Activated CD4-positive, alpha-beta memory T cell treated with anti-CD3 and anti-CD28 coated beads for 36 hours (primary cell): Measurements from ENCODE around the gene PSMA6. TPM values are rescaled to one million over a fixed set of nuclear protein-coding genes. Genes with fewer than 3 reads are reported as not detected.
A peak's percentile ranks its signal among the peaks of the same experiment; 100 is the strongest.
"Not testable (repeated sequence)": the region's sequence is repeated elsewhere in the genome, so short reads cannot be mapped to it uniquely, and the experiment has no call there.

ENCODE experiments used
- CTCF ChIA-PET: fragments of 350-600 bp; sonication (Branson Sonifier 250); formaldehyde crosslinking; loops from one replicate; lab custom pipeline; 2021; ENCODE audit warnings: antibody characterized with exemption, inconsistent platforms; lab: Charles Lee
- POLR2A ChIA-PET: fragments of 350-600 bp; sonication (Branson Sonifier 250); formaldehyde crosslinking; loops from one replicate; lab custom pipeline; 2021; ENCODE audit warnings: antibody characterized with exemption; lab: Charles Lee
- DNase-seq: peaks from one replicate; pipeline ENCODE4 v3.0.0-alpha.2; 2020
- H3K27ac Mint-ChIP-seq: one replicate; pipeline ENCODE4 v1.8.0; 2021; ENCODE audit warnings: mixed read lengths
- H3K27me3 Mint-ChIP-seq: one replicate; pipeline ENCODE4 v1.8.0; 2021; ENCODE audit warnings: mixed read lengths
- H3K36me3 Mint-ChIP-seq: one replicate; pipeline ENCODE4 v1.8.0; 2021; ENCODE audit warnings: mixed read lengths
- H3K4me1 Mint-ChIP-seq: one replicate; pipeline ENCODE4 v1.8.0; 2021; ENCODE audit warnings: low read depth, mixed read lengths
- H3K4me3 Mint-ChIP-seq: one replicate; pipeline ENCODE4 v1.8.0; 2021; ENCODE audit warnings: mild to moderate bottlenecking, mixed read lengths
- H3K9me3 Mint-ChIP-seq: one replicate; pipeline ENCODE4 v1.8.0; 2021; ENCODE audit warnings: mixed read lengths
- intact Hi-C: fragments of 100-400 bp; cut with micrococcal nuclease; formaldehyde crosslinking; loops from one replicate; pipeline ENCODE4 v1.15.1; 2023
- total RNA-seq, 2 experiments: library from RNA; stranded (reverse); gene quantifications; one replicate each; pipeline ENCODE4 v1.2.3, GENCODE V29; 2021

Gene PSMA6
- total RNA-seq, 2 experiments from 2014 or later, result 407 to 425 TPM

- peak overlapping the region; percentile 95 for H3K27ac Mint-ChIP-seq
- no peaks in the 10 kb centered on the region for H3K27me3 Mint-ChIP-seq
- H3K9me3 Mint-ChIP-seq, result no peaks in the 10 kb centered on the region
- POLR2A ChIA-PET, result interaction anchor here (0.8 to 2.7 kb wide), 4 partner anchors 15 to 104 kb away, joined by 4 to 28 read pairs (median 6); partner anchors contain the start of gene NFKBIA
- H3K4me3 Mint-ChIP-seq, result no peak overlapping the region
- CTCF ChIA-PET, result interaction anchor here (1.4 kb wide), 2 partner anchors 8 to 105 kb away, joined by 3 to 12 read pairs; partner anchors contain the start of genes NFKBIA and PSMA6
- DNase-seq, result no peak
- peaks cover 80% of the 10 kb centered on the region for H3K4me1 Mint-ChIP-seq
- H3K36me3 Mint-ChIP-seq, result peaks cover 25% of the 10 kb centered on the region
- intact Hi-C loops, result loop anchor here (10.0 kb wide), 1 partner anchor 455 kb away; no protein-coding TSS in a partner anchor
These were observed 7.5 kb downstream of the PSMA6 start for GRCh38 chr14:35299708-35300107.

GRCh38 chr14:35300228-35300627 is 8.0 kb downstream of the PSMA6 start:
- POLR2A ChIA-PET, result interaction anchor here (0.5 to 2.7 kb wide), 6 partner anchors 8 to 103 kb away, joined by 3 to 28 read pairs (median 6); partner anchors contain the start of genes NFKBIA and PSMA6
- no peaks in the 10 kb centered on the region for H3K9me3 Mint-ChIP-seq
- H3K4me1 Mint-ChIP-seq, result peaks cover 81% of the 10 kb centered on the region
- CTCF ChIA-PET, result interaction anchor here (0.9 to 1.4 kb wide), 4 partner anchors 8 to 122 kb away, joined by 3 to 12 read pairs (median 3); partner anchors contain the start of genes NFKBIA and PSMA6
- peaks cover 21% of the 10 kb centered on the region for H3K36me3 Mint-ChIP-seq
- peak overlapping the region; percentile 13 for H3K4me3 Mint-ChIP-seq
- no peaks in the 10 kb centered on the region for H3K27me3 Mint-ChIP-seq
- intact Hi-C loops, result loop anchor here (10.0 kb wide), 1 partner anchor 455 kb away; no protein-coding TSS in a partner anchor
- no peak for DNase-seq
- H3K27ac Mint-ChIP-seq, result peak overlapping the region; percentile 95

- ChIA-PET CTCF (interaction anchor here (0.6 to 1.4 kb wide), 7 partner anchors 9 to 231 kb away, joined by 3 to 12 read pairs (median 3); partner anchors contain the start of genes NFKBIA and PSMA6), POLR2A (interaction anchor here (0.8 to 2.7 kb wide), 8 partner anchors 8 to 103 kb away, joined by 3 to 28 read pairs (median 6); partner anchors contain the start of genes NFKBIA and PSMA6)
- Mint-ChIP-seq H3K36me3 (peaks cover 20% of the 10 kb centered on the region), H3K4me1 (peaks cover 79% of the 10 kb centered on the region), H3K27ac (peak overlapping the region; percentile 95)
- intact Hi-C loops, result loop anchor here (1.0 to 10.0 kb wide), 3 partner anchors 9 to 457 kb away; partner anchors contain the start of gene PSMA6
- not testable (repeated sequence) for H3K27me3 Mint-ChIP-seq, H3K9me3 Mint-ChIP-seq, DNase-seq, H3K4me3 Mint-ChIP-seq
These were observed 9.2 kb downstream of the PSMA6 start for GRCh38 chr14:35301334-35301733.

GRCh38 chr14:35301735-35302528 is 9.8 kb downstream of the PSMA6 start:
- Mint-ChIP-seq H3K36me3 (peaks cover 17% of the 10 kb centered on the region), H3K9me3 (no peaks in the 10 kb centered on the region), H3K4me3 (peak overlapping the region; percentile 49), H3K4me1 (peaks cover 73% of the 10 kb centered on the region), H3K27me3 (no peaks in the 10 kb centered on the region), H3K27ac (peak overlapping the region; percentile 95)
- intact Hi-C loops, result loop anchor here (1.0 to 10.0 kb wide), 4 partner anchors 10 to 457 kb away; partner anchors contain the start of gene PSMA6
- CTCF ChIA-PET, result interaction anchor here (0.8 kb wide), 1 partner anchor 72 kb away, joined by 5 read pairs; no protein-coding TSS in a partner anchor
- DNase-seq, result no peak
- POLR2A ChIA-PET, result interaction anchor here (0.8 to 2.2 kb wide), 5 partner anchors 9 to 102 kb away, joined by 3 to 15 read pairs (median 3); partner anchors contain the start of genes NFKBIA and PSMA6

- H3K4me1 Mint-ChIP-seq, result peaks cover 65% of the 10 kb centered on the region
- H3K4me3 Mint-ChIP-seq, result peak overlapping the region; percentile 49
These were observed 11.2 kb downstream of the PSMA6 start for GRCh38 chr14:35303149-35303935.

GRCh38 chr14:35304812-35305462 is 12.8 kb downstream of the PSMA6 start:
- H3K27ac Mint-ChIP-seq, result no peak overlapping the region
- peaks cover 21% of the 10 kb centered on the region for H3K36me3 Mint-ChIP-seq
- H3K4me1 Mint-ChIP-seq, result peaks cover 54% of the 10 kb centered on the region
- ChIA-PET POLR2A (interaction anchor here (2.0 to 2.3 kb wide), 2 partner anchors 13 to 100 kb away, joined by 7 to 9 read pairs; partner anchors contain the start of genes NFKBIA and PSMA6), CTCF (interaction anchor here (1.1 to 2.4 kb wide), 2 partner anchors 10 to 111 kb away, joined by 5 to 9 read pairs; no protein-coding TSS in a partner anchor)
- H3K4me3 Mint-ChIP-seq, result no peak overlapping the region
- no peaks in the 10 kb centered on the region for H3K9me3 Mint-ChIP-seq
- H3K27me3 Mint-ChIP-seq, result no peaks in the 10 kb centered on the region
- intact Hi-C loops, result loop anchor here (10.0 kb wide), 1 partner anchor 460 kb away; no protein-coding TSS in a partner anchor
- peak; percentile 31 for DNase-seq

More at GRCh38 chr14:35303149-35303935, 11.2 kb downstream of the PSMA6 start:
- CTCF ChIA-PET, result interaction anchor here (0.6 to 2.4 kb wide), 7 partner anchors 10 to 146 kb away, joined by 3 to 9 read pairs (median 3); no protein-coding TSS in a partner anchor
- no peaks in the 10 kb centered on the region for H3K9me3 Mint-ChIP-seq
- peaks cover 14% of the 10 kb centered on the region for H3K36me3 Mint-ChIP-seq
- peak overlapping the region; percentile 95 for H3K27ac Mint-ChIP-seq
- H3K27me3 Mint-ChIP-seq, result no peaks in the 10 kb centered on the region
- DNase-seq, result no peak
- intact Hi-C loops, result loop anchor here (10.0 kb wide), 1 partner anchor 459 kb away; no protein-coding TSS in a partner anchor
- POLR2A ChIA-PET, result interaction anchor here (0.7 to 2.3 kb wide), 6 partner anchors 11 to 101 kb away, joined by 3 to 9 read pairs (median 4); partner anchors contain the start of genes NFKBIA and PSMA6

- no peak overlapping the region for H3K4me3 Mint-ChIP-seq
- H3K36me3 Mint-ChIP-seq, result peaks cover 26% of the 10 kb centered on the region
- CTCF ChIA-PET, result no interaction called here
- no peak overlapping the region for H3K27ac Mint-ChIP-seq
- peaks cover 47% of the 10 kb centered on the region for H3K4me1 Mint-ChIP-seq
- no peaks in the 10 kb centered on the region for H3K27me3 Mint-ChIP-seq
- POLR2A ChIA-PET, result interaction anchor here (2.3 kb wide), 1 partner anchor 99 kb away, joined by 9 read pairs; the partner anchor contains the start of gene NFKBIA
- intact Hi-C loops, result loop anchor here (10.0 kb wide), 1 partner anchor 461 kb away; no protein-coding TSS in a partner anchor
- no peak for DNase-seq
- no peaks in the 10 kb centered on the region for H3K9me3 Mint-ChIP-seq
These were observed 13.5 kb downstream of the PSMA6 start for GRCh38 chr14:35305633-35306032.

- no peak overlapping the region for H3K27ac Mint-ChIP-seq
These were observed 13.9 kb downstream of the PSMA6 start for GRCh38 chr14:35306114-35306513.

GRCh38 chr14:35317820-35318219 is 25.6 kb downstream of the PSMA6 start:
- Mint-ChIP-seq H3K27me3 (no peaks in the 10 kb centered on the region), H3K36me3 (peaks cover 42% of the 10 kb centered on the region), H3K4me1 (peaks cover 12% of the 10 kb centered on the region), H3K4me3 (no peak overlapping the region), H3K9me3 (no peaks in the 10 kb centered on the region), H3K27ac (no peak overlapping the region)
- DNase-seq, result no peak
- ChIA-PET CTCF (no interaction called here), POLR2A (no interaction called here)
- intact Hi-C loops, result no loop called here

More at GRCh38 chr14:35306114-35306513, 13.9 kb downstream of the PSMA6 start:
- Mint-ChIP-seq H3K4me3 (no peak overlapping the region), H3K36me3 (peaks cover 28% of the 10 kb centered on the region), H3K4me1 (peaks cover 42% of the 10 kb centered on the region), H3K27me3 (no peaks in the 10 kb centered on the region), H3K9me3 (no peaks in the 10 kb centered on the region)
- ChIA-PET POLR2A (no interaction called here), CTCF (interaction anchor here (1.1 kb wide), 1 partner anchor 14 kb away, joined by 3 read pairs; the partner anchor contains the start of gene PSMA6)
- DNase-seq, result no peak
- intact Hi-C loops, result loop anchor here (10.0 kb wide), 1 partner anchor 461 kb away; no protein-coding TSS in a partner anchor

- Mint-ChIP-seq H3K36me3 (peaks cover 31% of the 10 kb centered on the region), H3K9me3 (no peaks in the 10 kb centered on the region), H3K4me3 (no peak overlapping the region), H3K4me1 (peaks cover 9% of the 10 kb centered on the region), H3K27ac (no peak overlapping the region), H3K27me3 (no peaks in the 10 kb centered on the region)
- POLR2A ChIA-PET, result no interaction called here
- intact Hi-C loops, result no loop called here
- no peak for DNase-seq
- CTCF ChIA-PET, result interaction anchor here (0.7 kb wide), 1 partner anchor 103 kb away, joined by 5 read pairs; no protein-coding TSS in a partner anchor
These were observed 27.3 kb downstream of the PSMA6 start for GRCh38 chr14:35319509-35319908.
